ENCODE results near the gene RNF121.

The RNF121 gene

GRCh38 chr11:71971680-71972079 lies 42.8 kb downstream of the RNF121 start:
- Histone ChIP-seq H3K9ac (ENCODE audit: low read depth, low read length) (no peak overlapping the region), H3K27me3 (ENCODE audit: insufficient read depth, low read length) (no peaks in the 10 kb centered on the region), H3K9me3 (ENCODE audit: insufficient read depth, low read depth, low read length) (no peaks in the 10 kb centered on the region), H3K36me3 (ENCODE audit: insufficient read depth, low read depth, low read length) (peaks cover 55% of the 10 kb centered on the region), H3K4me1 (ENCODE audit: insufficient read depth, low read length) (no peaks in the 10 kb centered on the region), H3K4me3 (ENCODE audit: low read length) (no peak overlapping the region), H3K27ac (ENCODE audit: low read length) (no peak overlapping the region)

- Histone ChIP-seq H3K9me3 (ENCODE audit: insufficient read depth, low read depth, low read length) (no peaks in the 10 kb centered on the region), H3K27me3 (ENCODE audit: insufficient read depth, low read length) (no peaks in the 10 kb centered on the region), H3K9ac (ENCODE audit: low read depth, low read length) (no peak overlapping the region), H3K4me1 (ENCODE audit: insufficient read depth, low read length) (no peaks in the 10 kb centered on the region), H3K4me3 (ENCODE audit: low read length) (no peak overlapping the region), H3K27ac (ENCODE audit: low read length) (no peak overlapping the region), H3K36me3 (ENCODE audit: insufficient read depth, low read depth, low read length) (peaks cover 45% of the 10 kb centered on the region)
Observed at GRCh38 chr11:71976551-71976950, 47.7 kb downstream of the RNF121 start.

- H3K27ac ChIP-seq (ENCODE audit: low read length) = no peak overlapping the region
- H3K4me3 ChIP-seq (ENCODE audit: low read length) = no peak overlapping the region
- H3K36me3 ChIP-seq (ENCODE audit: insufficient read depth, low read depth, low read length) = peaks cover 39% of the 10 kb centered on the region
- no peaks in the 10 kb centered on the region for H3K27me3 ChIP-seq (ENCODE audit: insufficient read depth, low read length)
- no peak overlapping the region for H3K9ac ChIP-seq (ENCODE audit: low read depth, low read length)
- H3K9me3 ChIP-seq (ENCODE audit: insufficient read depth, low read depth, low read length) = no peaks in the 10 kb centered on the region
- no peaks in the 10 kb centered on the region for H3K4me1 ChIP-seq (ENCODE audit: insufficient read depth, low read length)
Observed at GRCh38 chr11:71977090-71977489, 48.2 kb downstream of the RNF121 start.

DNA sequence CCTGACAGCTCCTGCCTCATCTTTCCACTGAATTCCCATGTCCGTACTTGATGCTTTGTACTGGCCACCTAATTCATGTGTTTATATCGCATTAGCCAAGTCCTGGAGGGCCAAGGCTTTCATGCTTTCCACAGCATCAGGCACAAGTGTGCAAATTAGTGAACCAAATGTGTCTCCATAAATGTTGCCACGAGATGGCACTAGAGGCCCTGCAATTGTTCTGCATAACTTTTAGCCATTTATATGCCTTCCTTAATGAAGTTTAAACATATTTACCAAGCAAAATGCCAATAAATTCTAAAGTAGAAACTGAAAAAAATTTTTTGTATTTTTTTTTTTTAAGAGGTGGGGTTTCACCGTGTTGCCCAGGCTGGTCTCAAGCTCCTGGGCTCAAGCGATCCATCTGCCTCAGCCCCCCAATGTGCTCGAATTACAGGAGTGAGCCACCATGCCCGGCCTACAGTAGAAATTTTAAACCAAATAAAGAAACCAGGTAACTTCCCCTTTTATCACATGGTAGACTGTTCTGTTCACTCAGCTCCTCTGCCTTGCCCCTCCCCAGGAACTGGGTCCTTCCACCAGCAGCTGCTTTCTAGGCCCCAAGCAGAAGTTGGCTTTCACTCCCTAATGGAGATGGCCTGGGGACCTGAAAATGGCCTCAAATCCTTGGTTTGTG lies 49.0 kb downstream of the RNF121 start:
- H3K9me3 ChIP-seq (ENCODE audit: insufficient read depth, low read depth, low read length) = no peaks in the 10 kb centered on the region
- peaks cover 38% of the 10 kb centered on the region for H3K36me3 ChIP-seq (ENCODE audit: insufficient read depth, low read depth, low read length)
- no peak overlapping the region for H3K9ac ChIP-seq (ENCODE audit: low read depth, low read length)
- no peaks in the 10 kb centered on the region for H3K27me3 ChIP-seq (ENCODE audit: insufficient read depth, low read length)
- H3K4me3 ChIP-seq (ENCODE audit: low read length) = no peak overlapping the region
- no peak overlapping the region for H3K27ac ChIP-seq (ENCODE audit: low read length)
- no peaks in the 10 kb centered on the region for H3K4me1 ChIP-seq (ENCODE audit: insufficient read depth, low read length)

DNA sequence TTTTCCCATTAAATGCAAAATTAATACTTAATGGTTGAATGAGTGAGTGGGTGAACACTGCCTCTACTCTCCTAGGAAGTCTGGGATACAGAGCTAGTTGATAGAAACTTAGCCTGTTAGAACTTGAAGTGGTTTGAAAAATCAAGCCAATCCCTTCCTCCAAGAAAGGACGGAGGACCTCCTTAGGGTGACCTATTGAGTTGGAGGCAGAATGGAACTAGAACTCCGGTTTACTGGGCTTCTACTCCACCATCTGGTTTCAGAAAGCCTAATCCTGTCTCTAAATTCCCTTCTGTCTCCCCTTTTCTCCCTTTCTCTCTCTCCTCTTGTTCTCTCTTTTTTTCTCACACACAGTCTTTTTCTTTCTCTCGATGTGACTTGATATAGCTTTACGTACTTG lies 50.2 kb downstream of the RNF121 start:
- Histone ChIP-seq H3K27me3 (ENCODE audit: insufficient read depth, low read length) (no peaks in the 10 kb centered on the region), H3K9ac (ENCODE audit: low read depth, low read length) (no peak overlapping the region), H3K4me3 (ENCODE audit: low read length) (no peak overlapping the region), H3K4me1 (ENCODE audit: insufficient read depth, low read length) (no peaks in the 10 kb centered on the region), H3K27ac (ENCODE audit: low read length) (no peak overlapping the region), H3K9me3 (ENCODE audit: insufficient read depth, low read depth, low read length) (no peaks in the 10 kb centered on the region), H3K36me3 (ENCODE audit: insufficient read depth, low read depth, low read length) (peaks cover 49% of the 10 kb centered on the region)

DNA sequence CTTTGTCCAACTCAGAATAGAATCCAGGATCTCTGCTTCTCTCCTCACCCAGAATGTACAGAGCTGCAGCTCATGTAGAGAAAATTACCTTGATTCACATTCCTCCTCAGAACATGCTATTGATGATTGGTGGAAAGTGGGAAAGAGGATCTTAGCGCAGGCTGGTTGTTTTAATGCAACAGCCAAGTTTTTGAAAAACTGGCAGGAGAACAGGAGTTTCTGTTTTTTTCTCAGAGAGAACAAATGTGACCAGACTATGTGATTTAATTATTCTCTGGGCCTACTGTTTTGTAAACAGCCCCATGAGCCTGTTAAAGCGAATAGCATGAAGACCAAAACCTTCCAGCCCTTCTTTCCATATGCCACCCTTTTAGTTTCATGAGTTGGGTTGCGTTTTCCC lies 50.8 kb downstream of the RNF121 start:
- no peaks in the 10 kb centered on the region for H3K4me1 ChIP-seq (ENCODE audit: insufficient read depth, low read length)

GRCh38 chr11:71986131-71986530 lies 57.3 kb downstream of the RNF121 start:
- Histone ChIP-seq H3K9ac (ENCODE audit: low read depth, low read length) (no peak overlapping the region), H3K27ac (ENCODE audit: low read length) (no peak overlapping the region), H3K27me3 (ENCODE audit: insufficient read depth, low read length) (no peaks in the 10 kb centered on the region), H3K4me1 (ENCODE audit: insufficient read depth, low read length) (no peaks in the 10 kb centered on the region), H3K4me3 (ENCODE audit: low read length) (no peak overlapping the region), H3K36me3 (ENCODE audit: insufficient read depth, low read depth, low read length) (peaks cover 47% of the 10 kb centered on the region), H3K9me3 (ENCODE audit: insufficient read depth, low read depth, low read length) (no peaks in the 10 kb centered on the region)

More for the DNA sequence above, 50.8 kb downstream of the RNF121 start:
- Histone ChIP-seq H3K9ac (ENCODE audit: low read depth, low read length) (no peak overlapping the region), H3K9me3 (ENCODE audit: insufficient read depth, low read depth, low read length) (no peaks in the 10 kb centered on the region), H3K36me3 (ENCODE audit: insufficient read depth, low read depth, low read length) (peaks cover 45% of the 10 kb centered on the region), H3K4me3 (ENCODE audit: low read length) (no peak overlapping the region), H3K27me3 (ENCODE audit: insufficient read depth, low read length) (no peaks in the 10 kb centered on the region), H3K27ac (ENCODE audit: low read length) (no peak overlapping the region)

GRCh38 chr11:71987521-71987920 lies 58.7 kb downstream of the RNF121 start:
- Histone ChIP-seq H3K4me3 (ENCODE audit: low read length) (no peak overlapping the region), H3K4me1 (ENCODE audit: insufficient read depth, low read length) (no peaks in the 10 kb centered on the region), H3K36me3 (ENCODE audit: insufficient read depth, low read depth, low read length) (peaks cover 53% of the 10 kb centered on the region), H3K27ac (ENCODE audit: low read length) (no peak overlapping the region), H3K9me3 (ENCODE audit: insufficient read depth, low read depth, low read length) (no peaks in the 10 kb centered on the region), H3K27me3 (ENCODE audit: insufficient read depth, low read length) (no peaks in the 10 kb centered on the region), H3K9ac (ENCODE audit: low read depth, low read length) (no peak overlapping the region)

DNA sequence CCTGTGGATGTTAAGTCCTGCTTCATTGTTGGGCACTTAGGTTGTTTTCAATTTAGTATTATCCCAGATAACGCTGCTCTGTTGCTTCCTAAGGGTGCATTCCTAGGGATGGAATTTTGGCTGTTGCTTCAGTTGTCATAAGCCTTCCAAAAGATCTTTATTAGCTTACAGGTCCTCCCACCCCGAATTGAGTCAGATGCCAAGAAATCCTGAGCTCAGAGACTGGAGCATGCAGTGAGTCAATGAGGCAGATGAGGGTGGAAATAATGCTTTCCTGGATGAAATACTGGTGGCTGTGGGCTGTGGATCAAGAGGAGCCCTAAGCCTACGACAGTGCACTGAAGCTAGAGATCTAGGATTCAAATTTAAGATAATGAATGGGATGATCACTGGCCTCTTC lies 59.2 kb downstream of the RNF121 start:
- Histone ChIP-seq H3K27me3 (ENCODE audit: insufficient read depth, low read length) (no peaks in the 10 kb centered on the region), H3K4me3 (ENCODE audit: low read length) (no peak overlapping the region), H3K27ac (ENCODE audit: low read length) (no peak overlapping the region), H3K4me1 (ENCODE audit: insufficient read depth, low read length) (no peaks in the 10 kb centered on the region), H3K36me3 (ENCODE audit: insufficient read depth, low read depth, low read length) (peaks cover 54% of the 10 kb centered on the region), H3K9me3 (ENCODE audit: insufficient read depth, low read depth, low read length) (no peaks in the 10 kb centered on the region), H3K9ac (ENCODE audit: low read depth, low read length) (no peak overlapping the region)

GRCh38 chr11:71990701-71991100 lies 61.9 kb downstream of the RNF121 start:
- Histone ChIP-seq H3K9me3 (ENCODE audit: insufficient read depth, low read depth, low read length) (no peaks in the 10 kb centered on the region), H3K4me1 (ENCODE audit: insufficient read depth, low read length) (no peaks in the 10 kb centered on the region), H3K27ac (ENCODE audit: low read length) (no peak overlapping the region), H3K36me3 (ENCODE audit: insufficient read depth, low read depth, low read length) (peaks cover 41% of the 10 kb centered on the region), H3K27me3 (ENCODE audit: insufficient read depth, low read length) (no peaks in the 10 kb centered on the region), H3K9ac (ENCODE audit: low read depth, low read length) (no peak overlapping the region), H3K4me3 (ENCODE audit: low read length) (no peak overlapping the region)

- H3K27ac ChIP-seq (ENCODE audit: low read length) = no peak overlapping the region
- H3K9ac ChIP-seq (ENCODE audit: low read depth, low read length) = no peak overlapping the region
- peaks cover 40% of the 10 kb centered on the region for H3K36me3 ChIP-seq (ENCODE audit: insufficient read depth, low read depth, low read length)
- H3K4me3 ChIP-seq (ENCODE audit: low read length) = no peak overlapping the region
- no peaks in the 10 kb centered on the region for H3K9me3 ChIP-seq (ENCODE audit: insufficient read depth, low read depth, low read length)
- H3K4me1 ChIP-seq (ENCODE audit: insufficient read depth, low read length) = no peaks in the 10 kb centered on the region
- no peaks in the 10 kb centered on the region for H3K27me3 ChIP-seq (ENCODE audit: insufficient read depth, low read length)
Observed at GRCh38 chr11:71991494-71991893, 62.6 kb downstream of the RNF121 start.

GRCh38 chr11:71992136-71992730 lies 63.4 kb downstream of the RNF121 start:
- Histone ChIP-seq H3K36me3 (ENCODE audit: insufficient read depth, low read depth, low read length) (peaks cover 35% of the 10 kb centered on the region), H3K27ac (ENCODE audit: low read length) (no peak overlapping the region), H3K4me3 (ENCODE audit: low read length) (no peak overlapping the region), H3K9ac (ENCODE audit: low read depth, low read length) (no peak overlapping the region), H3K9me3 (ENCODE audit: insufficient read depth, low read depth, low read length) (no peaks in the 10 kb centered on the region), H3K27me3 (ENCODE audit: insufficient read depth, low read length) (no peaks in the 10 kb centered on the region), H3K4me1 (ENCODE audit: insufficient read depth, low read length) (no peaks in the 10 kb centered on the region)
